GM12865 (cell line): ENCODE data around the gene TFR2.

ENCODE experiments used
- DNase-seq: peaks from one replicate; pipeline ENCODE4 v3.0.0; 2010; ENCODE audit warnings: low read depth
- H3K4me3 ChIP-seq: 2 replicates; pipeline ENCODE4 v1.5.1; 2011; ENCODE audit warnings: mild to moderate bottlenecking, low read depth, low read length, control low read depth
- CTCF ChIP-seq: IDR thresholded peaks from 2 replicates; pipeline ENCODE4 v1.5.1; 2011; ENCODE audit warnings: low read length, control low read depth, low read depth, inconsistent platforms; ENCODE audit not compliant: insufficient read depth; ENCODE audit errors: missing control alignments

Gene TFR2

GRCh38 chr7:100641463-100641859 lies at the start of gene TFR2:
TSS of gene TFR2 (minus strand) at chr7:100641552. CDS start at chr7:100641509, 43 bp downstream.
- no peak within 1 kb of the TSS for H3K4me3 ChIP-seq
- TF ChIP-seq CTCF: no peak
- DNase-seq: no peak

GRCh38 chr7:100689230-100690135 lies 48.1 kb upstream of the TFR2 start:
- no peak for DNase-seq
- TF ChIP-seq CTCF: no peak
- no peak overlapping the region for H3K4me3 ChIP-seq

- no peak overlapping the region for H3K4me3 ChIP-seq
- DNase-seq: no peak
- TF ChIP-seq CTCF: no peak
Observed at GRCh38 chr7:100688326-100688860, 47.0 kb upstream of the TFR2 start.

- DNase-seq: no peak
- no peak for TF ChIP-seq CTCF
- H3K4me3 ChIP-seq: no peak overlapping the region
Observed at GRCh38 chr7:100687751-100688300, 46.5 kb upstream of the TFR2 start.

GRCh38 chr7:100687261-100687660 lies 45.9 kb upstream of the TFR2 start:
- no peak for TF ChIP-seq CTCF
- no peak for DNase-seq
- H3K4me3 ChIP-seq: no peak overlapping the region

- DNase-seq: no peak
- TF ChIP-seq CTCF: no peak
- H3K4me3 ChIP-seq: no peak overlapping the region
Observed at GRCh38 chr7:100686822-100687211, 45.5 kb upstream of the TFR2 start.
